Stimulated activated CD8-positive, alpha-beta memory T cell treated with anti-CD3 and anti-CD28 coated beads, Interleukin-2, amount 100 ng/mL, for 48 hours (primary cell): ENCODE results near the gene EPHA4.
A peak's percentile ranks its signal among the peaks of the same experiment; 100 is the strongest.
"Not testable (repeated sequence)": the region's sequence is repeated elsewhere in the genome, so short reads cannot be mapped to it uniquely, and the experiment has no call there.

ENCODE experiments used
- DNase-seq, 2 donors: peaks; one replicate each; pipeline ENCODE4 v3.0.0-alpha.2; 2020; ENCODE audit warnings: low read depth in 2 of 2

Gene EPHA4

GRCh38 chr2:221539246-221539645 lies 32.9 kb downstream of the EPHA4 start:
- DNase-seq = no peak

GRCh38 chr2:221535824-221536223 lies 36.3 kb downstream of the EPHA4 start:
- no peak for DNase-seq

- no peak for DNase-seq
Measured at GRCh38 chr2:221533299-221533698, 38.8 kb downstream of the EPHA4 start.

- DNase-seq = no peak
Measured at GRCh38 chr2:221532641-221533040, 39.5 kb downstream of the EPHA4 start.

GRCh38 chr2:221530653-221531037 lies 41.5 kb downstream of the EPHA4 start:
- DNase-seq = no peak

GRCh38 chr2:221529943-221530652 lies 42.0 kb downstream of the EPHA4 start:
- DNase-seq = no peak

GRCh38 chr2:221529177-221529942 lies 42.7 kb downstream of the EPHA4 start:
- DNase-seq = no peak

GRCh38 chr2:221527776-221528309 lies 44.3 kb downstream of the EPHA4 start:
- no peak for DNase-seq

- DNase-seq = no peak
Measured at GRCh38 chr2:221524158-221524557, 47.9 kb downstream of the EPHA4 start.

- no peak for DNase-seq
Measured at GRCh38 chr2:221521233-221521845, 50.8 kb downstream of the EPHA4 start.

- no peak for DNase-seq
Measured at GRCh38 chr2:221518935-221519625, 53.0 kb downstream of the EPHA4 start.

GRCh38 chr2:221518201-221518934 lies 53.7 kb downstream of the EPHA4 start:
- no peak for DNase-seq

GRCh38 chr2:221517696-221518151 lies 54.4 kb downstream of the EPHA4 start:
- peak; percentile 18 to 46 for DNase-seq

GRCh38 chr2:221517146-221517695 lies 54.9 kb downstream of the EPHA4 start:
- no peak for DNase-seq

- DNase-seq = no peak
Measured at GRCh38 chr2:221515864-221516263, 56.2 kb downstream of the EPHA4 start.

GRCh38 chr2:221514305-221515040 lies 57.6 kb downstream of the EPHA4 start:
- no peak for DNase-seq

GRCh38 chr2:221513232-221513631 lies 58.9 kb downstream of the EPHA4 start:
- no peak for DNase-seq

GRCh38 chr2:221511325-221511724 lies 60.8 kb downstream of the EPHA4 start:
- DNase-seq = not testable (repeated sequence)

- no peak for DNase-seq
Measured at GRCh38 chr2:221506469-221506868, 65.6 kb downstream of the EPHA4 start.

GRCh38 chr2:221505605-221506004 lies 66.5 kb downstream of the EPHA4 start:
- DNase-seq = no peak
